Suppressor macrophage (primary cell): ENCODE results near the gene EGR1.

ENCODE experiments used
- DNase-seq, 4 experiments: peaks; one replicate each; pipeline ENCODE4 v3.0.0-alpha.2; 2020 to 2022
- total RNA-seq, 17 experiments: gene quantifications; one replicate each; lab custom pipeline; 2026; ENCODE audit warnings: mixed read lengths in 6 of 17, inconsistent platforms in 3 of 17; lab: John Stamatoyannopoulos, UW

Gene EGR1
- total RNA-seq: 0.51 to 22.9 (median 6.6) reads per million in 17 experiments

GRCh38 chr5:138465261-138466124 is at the start of gene EGR1:
TSS of gene EGR1 (plus strand) at chr5:138465479. CDS start at chr5:138465762, 283 bp downstream.
- DNase-seq: peak; percentile 95 to 98 (median 97)

GRCh38 chr5:138418444-138418843 is 46.8 kb upstream of the EGR1 start:
- DNase-seq: no peak

GRCh38 chr5:138425079-138425478 is 40.2 kb upstream of the EGR1 start:
- no peak for DNase-seq

- DNase-seq: no peak
These were observed 29.3 kb upstream of the EGR1 start for GRCh38 chr5:138435943-138436342.

- DNase-seq: no peak
These were observed 27.1 kb upstream of the EGR1 start for GRCh38 chr5:138438003-138438723.

- DNase-seq: peak; percentile 68 to 87 (median 70)
These were observed 26.4 kb upstream of the EGR1 start, which contains the start of gene REEP2 for GRCh38 chr5:138438724-138439476. TSS of gene REEP2 (plus strand) at chr5:138439057. CDS start at chr5:138439209, 152 bp downstream.

- DNase-seq: no peak
These were observed 25.7 kb upstream of the EGR1 start for GRCh38 chr5:138439477-138440158.

- DNase-seq: no peak
These were observed 24.9 kb upstream of the EGR1 start for GRCh38 chr5:138440159-138441073.

GRCh38 chr5:138441221-138441620 is 24.1 kb upstream of the EGR1 start:
- DNase-seq: no peak

GRCh38 chr5:138444078-138444773 is 21.1 kb upstream of the EGR1 start:
- no peak for DNase-seq

- DNase-seq: no peak
These were observed 20.3 kb upstream of the EGR1 start for GRCh38 chr5:138444774-138445546.

- no peak for DNase-seq
These were observed 19.6 kb upstream of the EGR1 start for GRCh38 chr5:138445547-138446271.

GRCh38 chr5:138448070-138448469 is 17.2 kb upstream of the EGR1 start:
- no peak for DNase-seq

- DNase-seq: no peak
These were observed 16.5 kb upstream of the EGR1 start for GRCh38 chr5:138448481-138449398.

GRCh38 chr5:138449501-138450239 is 15.6 kb upstream of the EGR1 start:
- peak; percentile 90 to 96 (median 95) for DNase-seq

- no peak for DNase-seq
These were observed 14.3 kb upstream of the EGR1 start for GRCh38 chr5:138450971-138451370.

GRCh38 chr5:138452720-138453119 is 12.6 kb upstream of the EGR1 start:
- no peak for DNase-seq
